ENCODE data around the gene PON3. TPM values are rescaled to one million over a fixed set of nuclear protein-coding genes. Genes with fewer than 3 reads are reported as not detected.

The PON3 gene
- total RNA-seq, 4 donors from 2014 or later = 0.29 to 0.61 (median 0.49) TPM; not detected in 1

DNA sequence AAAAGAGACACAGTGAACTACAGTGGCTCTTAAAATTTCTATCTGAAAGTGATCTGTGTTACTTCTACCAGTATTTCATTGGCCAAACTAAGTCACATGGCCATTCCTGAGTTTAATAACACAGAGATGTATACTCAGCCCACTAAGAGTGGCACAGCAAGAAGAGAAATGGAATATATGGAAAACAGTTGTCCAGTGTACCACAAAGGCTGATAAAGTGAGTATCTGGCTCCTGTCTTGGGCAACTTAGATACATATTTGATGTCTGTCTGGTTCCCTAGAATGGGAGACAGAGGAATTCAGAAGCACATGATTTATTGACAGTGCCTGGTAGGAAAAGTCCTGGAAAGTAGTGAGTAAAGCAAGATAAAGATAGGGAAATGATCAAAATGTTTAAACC, 61.7 kb downstream of the PON3 start:
- in situ Hi-C loops (cut with MboI; ENCODE audit: low sequenced_read_pairs in 4 of 4) (no loop called here), intact Hi-C loops (cut with DNase I; ENCODE audit: low total_unique reads) (no loop called here)
- no peaks in the 10 kb centered on the region for H3K4me1 ChIP-seq
- no peak for DNase-seq
- no peak overlapping the region for H3K27ac ChIP-seq
- no peak overlapping the region for H3K4me3 ChIP-seq
- no peaks in the 10 kb centered on the region for H3K9me3 ChIP-seq
- no peaks in the 10 kb centered on the region for H3K27me3 ChIP-seq
- ATAC-seq = no peak
- no peaks in the 10 kb centered on the region for H3K36me3 ChIP-seq
- no peak for TF ChIP-seq POLR2A (IDR thresholded peaks at IDR 0.05)
- TF ChIP-seq, protein P1, sequence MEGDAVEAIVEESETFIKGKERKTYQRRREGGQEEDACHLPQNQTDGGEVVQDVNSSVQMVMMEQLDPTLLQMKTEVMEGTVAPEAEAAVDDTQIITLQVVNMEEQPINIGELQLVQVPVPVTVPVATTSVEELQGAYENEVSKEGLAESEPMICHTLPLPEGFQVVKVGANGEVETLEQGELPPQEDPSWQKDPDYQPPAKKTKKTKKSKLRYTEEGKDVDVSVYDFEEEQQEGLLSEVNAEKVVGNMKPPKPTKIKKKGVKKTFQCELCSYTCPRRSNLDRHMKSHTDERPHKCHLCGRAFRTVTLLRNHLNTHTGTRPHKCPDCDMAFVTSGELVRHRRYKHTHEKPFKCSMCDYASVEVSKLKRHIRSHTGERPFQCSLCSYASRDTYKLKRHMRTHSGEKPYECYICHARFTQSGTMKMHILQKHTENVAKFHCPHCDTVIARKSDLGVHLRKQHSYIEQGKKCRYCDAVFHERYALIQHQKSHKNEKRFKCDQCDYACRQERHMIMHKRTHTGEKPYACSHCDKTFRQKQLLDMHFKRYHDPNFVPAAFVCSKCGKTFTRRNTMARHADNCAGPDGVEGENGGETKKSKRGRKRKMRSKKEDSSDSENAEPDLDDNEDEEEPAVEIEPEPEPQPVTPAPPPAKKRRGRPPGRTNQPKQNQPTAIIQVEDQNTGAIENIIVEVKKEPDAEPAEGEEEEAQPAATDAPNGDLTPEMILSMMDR (IDR thresholded peaks at IDR 0.05 in 4 of 5, conservative IDR thresholded peaks at IDR 0.05 in 1 of 5) = no peak

DNA sequence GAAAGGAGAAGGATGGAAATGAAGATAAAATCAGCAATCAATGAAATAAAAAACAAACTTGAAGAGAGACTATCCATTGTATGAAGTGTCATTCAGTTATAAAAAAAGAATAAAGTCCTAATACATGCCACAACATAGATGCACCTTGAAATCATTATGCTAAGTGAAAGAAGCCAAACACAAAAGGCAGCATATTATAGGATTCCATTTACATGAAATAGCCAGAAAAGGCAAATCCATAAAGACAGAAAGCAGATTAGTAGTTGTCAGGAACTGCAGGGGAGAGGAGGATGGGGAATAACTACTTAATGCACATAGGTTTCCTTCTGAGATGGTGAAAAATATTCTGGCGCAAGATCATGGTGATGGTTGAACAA, 65.2 kb downstream of the PON3 start:
- DNase-seq (no peak), ATAC-seq (no peak)
- H3K27me3 ChIP-seq = no peaks in the 10 kb centered on the region
- TF ChIP-seq, protein P1 (IDR thresholded peaks at IDR 0.05 in 4 of 5, conservative IDR thresholded peaks at IDR 0.05 in 1 of 5) = no peak
- no peak for TF ChIP-seq POLR2A (IDR thresholded peaks at IDR 0.05)
- intact Hi-C loops (cut with DNase I; ENCODE audit: low total_unique reads) = no loop called here
- in situ Hi-C loops (cut with MboI; ENCODE audit: low sequenced_read_pairs in 4 of 4) = no loop called here
- peak overlapping the region in 2 of 4 donors; percentile 26 for H3K4me3 ChIP-seq
- H3K27ac ChIP-seq = no peak overlapping the region
- no peaks in the 10 kb centered on the region for H3K4me1 ChIP-seq
- no peaks in the 10 kb centered on the region for H3K36me3 ChIP-seq
- no peaks in the 10 kb centered on the region for H3K9me3 ChIP-seq

- no peak overlapping the region for H3K27ac ChIP-seq
- intact Hi-C loops (cut with DNase I; ENCODE audit: low total_unique reads) (no loop called here), in situ Hi-C loops (cut with MboI; ENCODE audit: low sequenced_read_pairs in 4 of 4) (no loop called here)
- no peak for TF ChIP-seq POLR2A (IDR thresholded peaks at IDR 0.05)
- peak overlapping the region in 3 of 4 donors; percentile 7 to 26 (median 26) for H3K4me3 ChIP-seq
- H3K27me3 ChIP-seq = no peaks in the 10 kb centered on the region
- ATAC-seq = no peak
- no peaks in the 10 kb centered on the region for H3K9me3 ChIP-seq
- no peak for DNase-seq
- H3K4me1 ChIP-seq = no peaks in the 10 kb centered on the region
- H3K36me3 ChIP-seq = no peaks in the 10 kb centered on the region
These were observed 65.8 kb downstream of the PON3 start for GRCh38 chr7:95330204-95330960.

DNA sequence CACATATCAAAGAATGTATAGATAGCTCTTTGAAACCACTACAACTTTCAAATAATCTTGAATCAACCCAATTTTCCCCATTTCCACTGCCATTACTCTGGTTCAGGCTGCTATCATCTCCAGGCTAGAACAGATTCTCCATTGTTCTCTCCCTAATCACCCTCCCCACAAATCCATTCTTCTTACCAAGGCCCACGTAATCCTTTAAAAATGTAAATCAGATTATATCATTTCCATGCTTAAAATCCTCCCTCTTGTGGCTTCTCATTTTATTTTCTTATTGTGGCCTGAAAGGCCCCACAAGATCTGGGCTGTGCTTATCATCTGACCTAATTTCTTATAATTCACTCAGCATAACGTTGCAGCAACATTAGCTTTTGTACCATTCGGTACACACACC, 68.8 kb downstream of the PON3 start:
- intact Hi-C loops (cut with DNase I; ENCODE audit: low total_unique reads) (no loop called here), in situ Hi-C loops (cut with MboI; ENCODE audit: low sequenced_read_pairs in 4 of 4) (no loop called here)
- Histone ChIP-seq H3K36me3 (no peaks in the 10 kb centered on the region), H3K27me3 (no peaks in the 10 kb centered on the region), H3K4me3 (no peak overlapping the region), H3K9me3 (no peaks in the 10 kb centered on the region), H3K27ac (no peak overlapping the region), H3K4me1 (no peaks in the 10 kb centered on the region)
- no peak for DNase-seq
- TF ChIP-seq, protein P1 (IDR thresholded peaks at IDR 0.05 in 4 of 5, conservative IDR thresholded peaks at IDR 0.05 in 1 of 5) = no peak
- no peak for TF ChIP-seq POLR2A (IDR thresholded peaks at IDR 0.05)
- no peak for ATAC-seq

DNA sequence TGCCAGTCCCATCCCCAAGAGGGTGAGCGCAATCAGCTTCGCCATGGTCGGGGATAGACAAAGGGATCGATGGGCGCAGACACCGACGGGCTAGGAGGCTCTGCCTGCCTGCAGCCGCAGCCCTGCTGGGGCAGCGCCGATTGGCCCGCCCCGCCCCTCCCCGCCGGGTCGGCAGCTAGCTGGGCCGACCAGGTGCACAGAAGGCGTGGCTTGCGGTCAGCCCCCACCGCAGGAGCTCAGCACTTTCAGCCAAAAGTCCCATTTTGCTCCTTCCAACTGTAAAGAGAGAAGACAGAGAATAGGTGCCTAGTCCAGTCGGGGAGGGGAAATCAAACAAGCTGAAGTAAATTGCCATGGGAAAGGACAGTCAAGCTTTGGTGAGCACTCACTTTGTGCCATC, 71.7 kb downstream of the PON3 start, which contains the start of gene PON1:
Gene PON1, minus strand, starts transcription at position 102 of the 400 bp plus-strand sequence. Its CDS starts 57 bp downstream, at position 45.
- no peak for DNase-seq
- no peak for TF ChIP-seq POLR2A (IDR thresholded peaks at IDR 0.05)
- TF ChIP-seq, protein P1 (IDR thresholded peaks at IDR 0.05 in 4 of 5, conservative IDR thresholded peaks at IDR 0.05 in 1 of 5) = no peak
- H3K4me3 ChIP-seq = no peak within 1 kb of the TSS
- in situ Hi-C loops (cut with MboI; ENCODE audit: low sequenced_read_pairs in 4 of 4) = no loop called here
- no peaks in the 10 kb centered on the region for H3K27me3 ChIP-seq
- no peaks in the 10 kb centered on the region for H3K9me3 ChIP-seq
- H3K4me1 ChIP-seq = no peaks in the 10 kb centered on the region
- no peak for ATAC-seq
- H3K27ac ChIP-seq = no peak within 1 kb of the TSS
- intact Hi-C loops (cut with DNase I; ENCODE audit: low total_unique reads) = no loop called here
- H3K36me3 ChIP-seq = no peaks in the 10 kb centered on the region
